GM21381 (cell line): Measurements from ENCODE around the gene LPAR1.
"Not testable (repeated sequence)": the region's sequence is repeated elsewhere in the genome, so short reads cannot be mapped to it uniquely, and the experiment has no call there.

ENCODE experiments used
- ATAC-seq: cut with Tn5 transposase; IDR thresholded peaks from one replicate; pipeline ENCODE4 v1.9.1; 2021; ENCODE audit warnings: mild to moderate bottlenecking, moderate library complexity; ENCODE audit not compliant: unreplicated experiment

The LPAR1 gene

GRCh38 chr9:110886832-110887231, 151.4 kb downstream of the LPAR1 start:
- ATAC-seq, result no peak

GRCh38 chr9:110880189-110880588, 158.1 kb downstream of the LPAR1 start:
- ATAC-seq, result no peak

- ATAC-seq, result no peak
Observed at GRCh38 chr9:110877374-110877773, 160.9 kb downstream of the LPAR1 start.

DNA sequence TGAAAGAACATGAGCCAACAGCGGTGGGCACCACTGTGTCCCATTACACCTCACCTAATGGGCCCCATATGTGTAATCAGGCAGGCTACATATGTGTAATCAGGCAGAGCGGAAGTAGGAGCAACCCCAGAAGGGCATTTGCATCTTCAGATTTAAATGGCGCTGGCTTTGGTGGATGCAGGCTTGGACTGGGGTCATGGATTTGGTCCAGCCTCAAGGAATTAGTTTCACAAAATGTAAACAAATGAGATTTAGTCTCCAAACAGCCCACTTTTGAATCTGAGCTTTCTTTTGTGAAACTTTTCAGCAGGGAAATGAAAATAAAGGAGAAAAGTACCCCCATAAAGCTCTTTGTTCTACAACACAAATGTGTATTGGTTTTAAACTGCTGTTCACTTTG, 161.3 kb downstream of the LPAR1 start:
- ATAC-seq, result no peak

DNA sequence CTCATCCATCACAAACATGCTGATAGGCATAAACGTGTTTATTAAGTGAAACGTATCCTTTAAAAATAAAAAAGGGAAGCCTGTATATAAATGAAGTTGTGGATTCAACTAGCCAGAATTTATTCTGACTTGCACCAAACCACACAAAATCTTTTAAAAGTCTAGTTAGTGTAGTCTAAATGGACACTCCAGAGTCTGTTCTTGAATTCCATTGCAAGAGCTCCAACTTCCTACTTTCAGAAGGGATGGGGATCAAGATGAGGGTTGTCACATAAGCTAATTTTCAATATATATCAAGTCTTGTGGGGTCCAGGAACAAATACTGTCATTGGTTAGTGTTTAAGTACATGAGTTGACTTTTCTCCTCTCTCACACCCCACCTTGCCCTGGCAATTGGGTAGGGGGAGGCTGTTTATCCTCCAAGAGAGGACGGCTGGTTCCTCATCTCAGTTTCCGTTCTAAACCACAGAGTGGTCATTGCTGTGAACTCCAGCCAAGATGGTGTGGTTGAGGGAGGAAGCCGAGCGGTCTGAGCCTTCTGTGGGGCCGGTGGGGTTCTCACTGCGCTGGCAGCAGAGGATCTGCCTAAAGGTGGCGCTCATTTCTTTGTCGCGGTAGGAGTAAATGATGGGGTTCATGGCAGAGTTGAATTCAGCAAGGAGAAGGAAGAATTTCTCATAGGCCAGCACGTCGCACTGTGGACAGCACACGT, 163.2 kb downstream of the LPAR1 start:
- ATAC-seq, result peak; percentile 98

DNA sequence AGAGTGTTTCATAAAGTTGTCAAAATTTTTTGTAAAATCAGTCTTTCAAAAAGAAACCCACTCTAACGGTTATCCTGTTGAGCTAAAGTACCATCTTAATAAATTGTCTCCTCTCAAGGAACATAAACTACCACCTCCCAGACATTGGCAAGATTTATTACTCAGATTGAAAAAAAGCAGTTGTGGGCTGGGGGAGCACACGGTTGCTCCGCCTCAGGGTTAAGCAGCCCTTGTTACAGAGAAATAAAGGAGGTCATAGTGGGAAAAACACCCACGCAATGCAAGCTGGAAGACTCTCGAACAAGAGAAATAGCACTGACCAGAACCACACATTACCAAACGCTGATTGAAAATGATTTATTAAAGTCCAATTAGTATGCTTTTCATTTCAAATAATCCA, 165.3 kb downstream of the LPAR1 start:
- ATAC-seq, result no peak

GRCh38 chr9:110871736-110872135, 166.5 kb downstream of the LPAR1 start:
- no peak for ATAC-seq

DNA sequence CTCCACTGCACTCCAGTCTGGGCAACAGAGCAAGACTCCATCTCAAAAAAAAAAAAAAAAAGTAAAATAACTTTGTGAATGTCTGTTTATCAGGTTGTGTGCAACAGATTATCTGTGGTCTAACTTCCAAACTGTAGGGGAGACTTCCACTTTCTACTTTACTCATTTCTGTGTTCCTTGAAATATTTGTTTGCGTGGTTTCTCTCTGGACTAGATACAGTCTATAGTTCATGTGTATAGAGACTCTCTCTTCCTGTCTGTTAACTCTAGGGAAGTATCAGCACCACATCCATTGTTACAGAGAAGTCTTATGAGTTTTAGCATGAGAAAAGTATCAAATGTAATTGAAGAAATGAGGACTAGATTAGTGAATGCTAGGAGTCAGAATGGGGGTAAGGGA, 168.3 kb downstream of the LPAR1 start:
- no peak for ATAC-seq

DNA sequence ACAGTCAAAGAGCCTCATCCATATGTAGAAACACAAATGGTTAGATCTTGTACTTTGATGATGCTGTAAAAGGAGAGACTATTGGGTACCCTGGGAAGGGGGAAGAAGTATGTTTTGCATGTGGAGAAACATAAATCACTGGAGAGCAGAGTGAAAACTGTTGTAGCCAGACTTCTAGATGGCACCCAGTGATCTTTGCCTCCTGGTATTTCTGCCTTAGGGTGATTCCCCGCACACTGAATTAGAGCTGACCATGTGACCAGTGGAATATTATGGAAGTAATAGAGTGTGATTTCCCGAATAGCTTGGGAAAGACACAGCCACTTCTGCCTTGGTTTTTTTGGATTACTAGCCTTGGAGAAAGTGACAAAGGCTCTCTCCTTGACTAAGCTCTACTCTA, 174.3 kb downstream of the LPAR1 start:
- no peak for ATAC-seq

GRCh38 chr9:110861370-110862110, 176.7 kb downstream of the LPAR1 start:
- ATAC-seq, result not testable (repeated sequence)

DNA sequence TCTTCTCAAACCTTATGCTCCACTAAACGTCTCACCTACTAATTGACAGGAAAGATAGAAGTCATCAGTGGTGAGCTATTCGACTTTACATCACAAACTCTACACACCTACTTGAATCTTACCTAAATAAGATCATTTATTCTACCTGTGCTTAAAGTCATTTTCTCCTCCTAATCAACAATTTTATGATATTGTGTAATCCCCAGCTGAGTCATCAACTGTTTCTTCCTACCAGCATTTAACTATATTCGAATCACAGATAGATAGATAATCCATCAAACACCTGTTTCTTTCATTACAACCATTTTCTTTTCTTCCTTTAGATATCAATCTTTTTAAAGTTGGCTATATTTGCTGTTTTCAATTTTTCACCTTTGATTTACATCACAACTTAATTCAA, 181.5 kb downstream of the LPAR1 start:
- ATAC-seq, result no peak

DNA sequence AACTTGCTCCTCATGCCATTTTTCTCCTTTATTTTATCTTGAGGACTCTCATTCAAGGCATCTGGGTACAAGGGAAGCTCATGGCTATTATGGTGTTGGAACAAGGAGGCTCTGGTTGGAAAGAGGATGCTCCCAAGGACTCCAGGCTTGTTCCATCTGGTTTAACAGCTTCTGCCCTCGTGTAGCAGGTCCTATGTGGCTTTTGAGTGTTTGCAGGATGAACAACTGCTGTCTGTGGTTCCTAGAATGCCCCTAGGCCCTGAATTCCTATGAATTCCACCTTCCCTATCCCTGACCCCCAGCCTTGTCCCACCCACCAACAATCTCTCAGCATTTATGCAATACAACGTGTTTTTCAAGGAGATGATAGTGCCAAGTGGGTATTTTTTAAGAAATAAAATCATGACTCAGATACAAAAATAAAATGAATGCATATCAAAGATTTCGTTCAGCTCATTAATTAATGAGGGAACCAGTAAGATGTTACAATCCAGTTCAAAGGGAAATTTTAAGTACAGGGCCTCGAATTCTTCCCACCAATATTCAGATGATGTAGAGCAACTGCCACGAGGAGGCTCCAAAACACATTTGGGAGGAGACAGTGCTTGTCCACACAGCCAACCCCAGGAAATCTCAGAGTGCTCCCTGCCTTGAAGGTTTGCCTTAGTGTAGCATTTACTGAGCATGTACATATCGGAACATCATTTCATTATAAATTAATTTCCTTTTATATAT, 187.7 kb downstream of the LPAR1 start:
- ATAC-seq, result no peak

DNA sequence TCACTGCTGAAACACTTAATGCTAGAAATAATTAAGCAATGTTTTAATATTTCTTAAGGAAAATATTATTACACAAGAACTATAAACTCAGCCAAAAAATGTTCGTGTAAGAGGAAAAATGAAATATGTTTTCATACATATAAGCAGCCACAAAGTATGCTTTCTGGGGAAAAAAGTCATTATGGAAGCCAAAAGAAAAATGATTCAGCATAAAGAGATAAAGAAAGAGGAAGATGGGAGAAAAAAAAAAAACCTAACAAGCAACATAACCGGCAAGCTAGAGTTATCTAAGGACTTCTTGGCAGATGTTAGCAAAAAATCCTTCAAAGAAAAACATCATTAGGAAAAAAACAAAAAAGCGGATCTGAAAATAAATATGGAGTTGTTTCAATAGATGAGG, 190.6 kb downstream of the LPAR1 start:
- ATAC-seq, result no peak

DNA sequence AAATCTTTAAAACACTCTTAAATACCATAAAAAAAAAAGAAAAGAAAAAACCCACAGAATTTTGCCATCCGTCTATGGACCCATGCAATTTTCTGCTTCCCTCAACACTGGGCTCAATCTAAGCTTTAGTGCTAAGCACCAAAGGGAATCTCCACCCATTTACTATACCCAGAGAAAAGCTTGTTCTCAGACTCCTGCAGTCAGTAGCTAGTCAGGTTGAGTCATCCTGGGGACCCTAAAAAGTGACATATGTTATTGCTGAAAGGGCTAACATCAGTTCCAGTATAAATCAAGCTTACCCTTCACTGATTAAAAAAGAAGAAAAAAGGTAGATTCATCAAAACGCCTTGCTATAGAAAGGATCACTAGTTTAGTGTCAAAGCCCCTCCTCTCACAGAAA, 192.1 kb downstream of the LPAR1 start:
- no peak for ATAC-seq

DNA sequence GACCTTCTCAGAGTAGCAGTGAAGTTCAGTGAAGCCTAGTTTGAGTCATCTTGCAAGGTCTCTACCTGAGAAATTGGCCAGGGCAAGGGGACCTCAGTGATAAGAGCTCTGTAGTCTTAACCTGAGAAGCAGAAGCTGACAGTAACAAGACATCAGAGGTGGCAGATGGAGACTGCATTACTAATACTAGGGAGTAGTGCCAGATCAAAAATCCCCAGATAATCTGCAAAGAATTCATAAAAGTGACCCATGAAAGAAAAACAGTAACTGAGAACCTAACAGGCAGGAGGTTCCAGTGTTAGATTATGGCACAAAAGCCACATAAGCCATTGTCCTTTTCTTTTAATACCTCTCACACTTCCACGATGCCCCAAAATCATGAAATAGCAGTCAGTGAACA, 194.1 kb downstream of the LPAR1 start:
- no peak for ATAC-seq

DNA sequence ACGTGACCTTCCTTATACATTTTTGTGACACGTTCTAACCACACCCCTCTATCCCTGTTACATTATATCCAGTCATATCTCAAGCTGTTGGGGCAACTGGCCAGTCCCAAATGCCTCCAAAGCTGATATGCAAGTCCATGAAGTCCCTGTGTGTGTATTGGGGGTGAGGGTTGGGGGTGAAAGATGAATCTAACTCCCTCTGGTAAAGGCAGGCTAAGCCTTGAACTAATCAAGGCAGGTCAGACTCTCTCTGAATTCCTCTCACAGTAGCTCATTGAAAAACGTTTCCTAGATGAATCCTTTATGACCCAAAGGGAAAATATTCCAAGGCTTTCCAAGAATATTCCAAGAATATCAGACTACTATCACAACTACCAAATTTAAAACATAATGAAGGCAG, 195.3 kb downstream of the LPAR1 start:
- ATAC-seq, result no peak

DNA sequence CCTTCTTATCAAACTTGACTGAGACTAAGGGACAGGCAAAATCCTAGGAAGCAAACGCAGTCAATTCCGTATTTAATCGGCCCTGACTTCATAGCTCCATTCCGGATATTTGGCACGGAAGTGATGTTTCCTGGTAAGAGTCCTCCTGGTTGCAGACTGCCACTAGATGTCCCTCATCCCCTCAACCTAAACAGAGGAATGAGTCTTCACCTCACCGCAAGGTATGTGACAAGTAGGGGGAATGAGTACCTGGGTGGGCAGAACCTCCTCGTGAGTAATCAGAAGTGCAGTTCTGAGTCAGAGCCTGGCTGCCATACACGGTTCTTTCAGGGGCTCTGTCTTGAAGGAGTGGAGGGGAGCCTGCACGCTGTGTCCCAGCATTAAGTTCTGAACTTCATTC, 196.1 kb downstream of the LPAR1 start:
- ATAC-seq, result no peak

- no peak for ATAC-seq
Observed at GRCh38 chr9:110837401-110838005, 200.8 kb downstream of the LPAR1 start.

DNA sequence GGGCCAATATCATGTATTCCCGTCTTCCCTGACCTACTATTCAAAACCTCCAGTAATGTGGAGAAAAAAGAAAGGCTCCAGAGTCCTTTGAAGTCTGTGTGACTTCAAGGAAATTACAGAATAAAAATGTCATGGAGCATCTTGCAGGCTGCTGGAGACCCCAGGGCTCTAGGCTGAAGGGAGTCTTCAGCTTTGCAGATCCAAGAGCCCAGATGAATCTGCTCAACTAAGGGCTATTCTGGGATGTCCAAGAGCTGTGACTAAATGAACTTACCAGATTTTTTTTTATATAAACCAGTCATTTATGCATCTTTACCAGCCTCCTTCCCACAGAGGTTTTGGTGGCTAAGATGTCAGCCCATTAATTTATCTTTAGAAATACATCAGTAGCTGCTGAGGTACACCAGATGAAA, 202.4 kb downstream of the LPAR1 start:
- no peak for ATAC-seq

- no peak for ATAC-seq
Observed at GRCh38 chr9:110835404-110835803, 202.9 kb downstream of the LPAR1 start.

- ATAC-seq, result no peak
Observed at GRCh38 chr9:110832926-110833325, 205.3 kb downstream of the LPAR1 start.
